IMR-90 (cell line): ENCODE measurements around the gene PLXND1. TPM values are rescaled to one million over a fixed set of nuclear protein-coding genes. Genes with fewer than 3 reads are reported as not detected.

Experiments used
- ATAC-seq: fragments of 200-7000 bp; cut with Tn5 transposase; 2 replicates; pipeline ENCODE4 v1.9.1; 2020; ENCODE audit warnings: low read depth, mild to moderate bottlenecking, moderate library complexity
- BruUV-seq: library from RNA; stranded (reverse); fragments of 400-500 nt; replicated peaks from 2 replicates; lab custom pipeline; 2021; lab: Mats Ljungman, UMichigan
- CTCF ChIA-PET: fragments of 300-600 bp; formaldehyde crosslinking; extraction: SDS; loops from one replicate; lab custom pipeline; 2021; ENCODE audit warnings: antibody characterized with exemption; lab: Yijun Ruan, JAX
- POLR2A ChIA-PET: fragments of 300-600 bp; sonication (Branson Sonifier 250); formaldehyde crosslinking; loops from one replicate; lab custom pipeline; 2022; ENCODE audit warnings: antibody characterized with exemption; ENCODE audit not compliant: unreplicated experiment; lab: Charles Lee
- DNase-seq: peaks from one replicate; pipeline ENCODE4 v3.0.0; 2013
- H2AFZ ChIP-seq: replicated peaks from 2 replicates; pipeline ENCODE3; 2013; ENCODE audit warnings: low read length, mild to moderate bottlenecking; ENCODE audit not compliant: poor library complexity
- H2AK5ac ChIP-seq: 2 replicates; pipeline ENCODE4 v1.6.1; 2013; ENCODE audit warnings: low read depth, low read length, inconsistent platforms
- H2AK9ac ChIP-seq: replicated peaks from 2 replicates; pipeline ENCODE3; 2013; ENCODE audit warnings: mild to moderate bottlenecking, low read depth, low read length, moderate library complexity; ENCODE audit not compliant: poor library complexity
- H2BK120ac ChIP-seq: 2 replicates; pipeline ENCODE4 v1.6.1; 2013; ENCODE audit warnings: low read depth, low read length, inconsistent platforms
- H2BK15ac ChIP-seq: 3 replicates; pipeline ENCODE4 v1.6.1; 2013; ENCODE audit warnings: low read depth, low read length, inconsistent platforms
- H2BK20ac ChIP-seq: 2 replicates; pipeline ENCODE4 v1.6.1; 2013; ENCODE audit warnings: low read depth, mild to moderate bottlenecking, inconsistent platforms, low read length, moderate library complexity
- H2BK5ac ChIP-seq: 2 replicates; pipeline ENCODE4 v1.6.1; 2013; ENCODE audit warnings: mild to moderate bottlenecking, low read depth, low read length, inconsistent platforms; ENCODE audit not compliant: poor library complexity, severe bottlenecking
- H3K14ac ChIP-seq: replicated peaks from 2 replicates; pipeline ENCODE4 v1.6.1; 2013; ENCODE audit warnings: low read depth, low read length, inconsistent platforms
- H3K18ac ChIP-seq: 2 replicates; pipeline ENCODE4 v1.6.1; 2013; ENCODE audit warnings: low read depth, low read length, control low read depth
- H3K23ac ChIP-seq: 2 replicates; pipeline ENCODE4 v1.6.1; 2013; ENCODE audit warnings: low read depth, low read length, inconsistent platforms
- H3K27ac ChIP-seq: 2 replicates; pipeline ENCODE4 v1.5.1; 2013; ENCODE audit warnings: mild to moderate bottlenecking, control low read depth, low read length; ENCODE audit not compliant: insufficient read depth
- H3K27me3 ChIP-seq: 2 replicates; pipeline ENCODE4 v1.6.1; 2013; ENCODE audit warnings: low read length; ENCODE audit not compliant: control insufficient read depth, insufficient read depth
- H3K36me3 ChIP-seq: 2 replicates; pipeline ENCODE4 v1.6.1; 2013; ENCODE audit warnings: low read length, mixed read lengths; ENCODE audit not compliant: control insufficient read depth, insufficient read depth
- H3K4ac ChIP-seq: 2 replicates; pipeline ENCODE4 v1.6.1; 2013; ENCODE audit warnings: low read depth, low read length, inconsistent platforms
- H3K4me1 ChIP-seq: 2 replicates; pipeline ENCODE4 v1.6.1; 2013; ENCODE audit warnings: low read length, mixed read lengths; ENCODE audit not compliant: control insufficient read depth, insufficient read depth
- H3K4me2 ChIP-seq: 2 replicates; pipeline ENCODE4 v1.6.1; 2013; ENCODE audit warnings: low read depth, mild to moderate bottlenecking, control low read depth, low read length, moderate library complexity
- H3K4me3 ChIP-seq: 2 replicates; pipeline ENCODE4 v1.5.1; 2013; ENCODE audit warnings: low read depth, mild to moderate bottlenecking, control low read depth, low read length, moderate library complexity; ENCODE audit not compliant: insufficient read depth
- H3K56ac ChIP-seq: 2 replicates; pipeline ENCODE4 v1.6.1; 2013; ENCODE audit warnings: low read length, inconsistent platforms; ENCODE audit not compliant: insufficient read depth; ENCODE audit errors: extremely low read depth
- H3K79me1 ChIP-seq, 2 experiments: 2 replicates each; pipeline ENCODE4 v1.6.1; 2013; ENCODE audit warnings: low read length in 2 of 2, inconsistent platforms in 1 of 2, low read depth in 1 of 2
- H3K9ac ChIP-seq: 2 replicates; pipeline ENCODE4 v1.6.1; 2013; ENCODE audit warnings: low read depth, low read length, control low read depth
- H3K9me1 ChIP-seq: 2 replicates; pipeline ENCODE4 v1.6.1; 2013; ENCODE audit warnings: low read length, inconsistent platforms; ENCODE audit not compliant: insufficient read depth
- H3K9me3 ChIP-seq: 2 replicates; pipeline ENCODE4 v1.6.1; 2013; ENCODE audit warnings: low read length; ENCODE audit not compliant: control insufficient read depth, insufficient read depth
- H4K20me1 ChIP-seq: 2 replicates; pipeline ENCODE4 v1.6.1; 2013; ENCODE audit warnings: low read length, inconsistent platforms; ENCODE audit not compliant: insufficient read depth
- H4K5ac ChIP-seq: 2 replicates; pipeline ENCODE4 v1.6.1; 2013; ENCODE audit warnings: mild to moderate bottlenecking, low read depth, low read length, control low read depth
- H4K8ac ChIP-seq, 2 experiments: 2 replicates each; pipeline ENCODE4 v1.6.1; 2013; ENCODE audit warnings: low read depth in 2 of 2, low read length in 2 of 2, control low read depth in 1 of 2, inconsistent platforms in 1 of 2
- H4K91ac ChIP-seq: 2 replicates; pipeline ENCODE4 v1.6.1; 2013; ENCODE audit warnings: low read depth, low read length, inconsistent platforms; ENCODE audit not compliant: insufficient read depth
- CEBPB ChIP-seq: IDR thresholded peaks from 2 replicates; pipeline ENCODE4 v1.6.1; 2012; ENCODE audit warnings: low read depth, low read length, improper control_type of control experiment
- CTCF ChIP-seq: conservative IDR thresholded peaks from 2 replicates; pipeline ENCODE4 v1.5.1; 2012; ENCODE audit warnings: mild to moderate bottlenecking, low read depth, low read length, improper control_type of control experiment
- FOS ChIP-seq: fragments of 150-350 bp; IDR thresholded peaks from 2 replicates; pipeline ENCODE4 v1.6.1; 2016; ENCODE audit warnings: low read depth, low read length
- MAFK ChIP-seq: IDR thresholded peaks from 2 replicates; pipeline ENCODE4 v1.6.1; 2012; ENCODE audit warnings: low read depth, low read length, improper control_type of control experiment
- MAZ ChIP-seq: IDR thresholded peaks from 2 replicates; pipeline ENCODE4 v1.6.1; 2012; ENCODE audit warnings: low read depth, mild to moderate bottlenecking, low read length, improper control_type of control experiment, moderate library complexity, borderline replicate concordance
- NFE2L2 ChIP-seq: fragments of 150-350 bp; IDR thresholded peaks from 2 replicates; pipeline ENCODE4 v1.6.1; 2016; ENCODE audit warnings: low read depth, mild to moderate bottlenecking, low read length
- POLR2A ChIP-seq: IDR thresholded peaks from 2 replicates; pipeline ENCODE4 v1.6.1; 2012; ENCODE audit warnings: mild to moderate bottlenecking, low read depth, low read length
- RCOR1 ChIP-seq: IDR thresholded peaks from 2 replicates; pipeline ENCODE4 v1.6.1; 2012; ENCODE audit warnings: mild to moderate bottlenecking, low read length, improper control_type of control experiment; ENCODE audit not compliant: insufficient replicate concordance
- RFX5 ChIP-seq: IDR thresholded peaks from 2 replicates; pipeline ENCODE4 v1.8.0; 2012; ENCODE audit warnings: low read depth, mild to moderate bottlenecking, low read length, moderate library complexity
- SMC3 ChIP-seq: fragments of 150-350 bp; IDR thresholded peaks from 2 replicates; pipeline ENCODE4 v1.6.1; 2016; ENCODE audit warnings: low read depth, mild to moderate bottlenecking, antibody characterized with exemption, low read length, moderate library complexity
- USF2 ChIP-seq: fragments of 150-350 bp; IDR thresholded peaks from 2 replicates; pipeline ENCODE4 v1.6.1; 2017; ENCODE audit warnings: mild to moderate bottlenecking, antibody characterized with exemption, low read length, low read depth
- WGBS, 2 experiments: methylation state at CpG; one replicate each; pipeline versions ENCODE4 v1.1.5 to v1.1.7; 2013; ENCODE audit warnings: missing lambda C conversion rate in 2 of 2; ENCODE audit not compliant: insufficient read length in 1 of 2; ENCODE audit errors: extremely low coverage in 2 of 2; 5-methylcytosine and 5-hydroxymethylcytosine counted together
- dilution Hi-C: fragments of 300-500 bp; cut with HindIII; formaldehyde crosslinking; loops from one replicate; pipeline ENCODE4 v1.14.3; 2018; ENCODE audit warnings: low sequenced_read_pairs; ENCODE audit not compliant: unreplicated experiment
- in situ Hi-C: fragments of 300-500 bp; cut with MboI; formaldehyde crosslinking; loops from 3 replicates; pipeline ENCODE4 v1.14.3; 2019; ENCODE audit warnings: low sequenced_read_pairs, inconsistent platforms, mixed read lengths
- intact Hi-C: fragments of 100-400 bp; cut with micrococcal nuclease; formaldehyde crosslinking; loops from 2 replicates; pipeline ENCODE4 v1.10.0; 2022
- polyA plus RNA-seq, 3 experiments: library from polyadenylated mRNA; depleted of rRNA; stranded (reverse); fragments of >200 nt; gene quantifications; 2 replicates each; pipeline ENCODE4 v1.2.3, GENCODE V29; 2012; ENCODE audit warnings: low replicate concordance in 1 of 3
- total RNA-seq: library from RNA; depleted of rRNA; stranded (reverse); fragments of >200 nt; gene quantifications from 2 replicates; pipeline ENCODE4 v1.2.3, GENCODE V29; 2012

PLXND1 gene
- total and polyA plus RNA-seq, 2 of the 4 experiments (the other 2 are of a cell fraction), result 19.2 to 67.1 TPM

GRCh38 chr3:129577925-129578786 is 28.3 kb downstream of the PLXND1 start:
- WGBS, 2 experiments, result 90% methylated on average over 7 of the region's 21 CpGs; no CpG with 5 or more reads in 1 of the 2 experiments
- Histone ChIP-seq H3K27ac (no peak overlapping the region), H3K9ac (no peak overlapping the region), H4K5ac (no peak overlapping the region), H3K4me1 (peaks cover 4% of the 10 kb centered on the region; the same call in 1 of the 2 replicates), H2BK15ac (no peak overlapping the region), H4K91ac (no peak overlapping the region), H3K23ac (no peak overlapping the region), H3K4me3 (no peak overlapping the region), H2AK9ac (peak overlapping the region; percentile 23), H3K9me3 (no peaks in the 10 kb centered on the region), H2BK120ac (no peak overlapping the region), H3K9me1 (no peaks in the 10 kb centered on the region), H3K14ac (no peak overlapping the region), H3K18ac (no peak overlapping the region), H3K36me3 (peaks cover 31% of the 10 kb centered on the region), H3K4me2 (no peak overlapping the region), H4K20me1 (no peaks in the 10 kb centered on the region), H2AFZ (no peak overlapping the region), H2BK5ac (no peak overlapping the region), H3K27me3 (no peaks in the 10 kb centered on the region), H3K56ac (no peak overlapping the region), H4K8ac (no peak overlapping the region), H2BK20ac (no peak overlapping the region), H3K4ac (no peak overlapping the region), H2AK5ac (no peak overlapping the region), H3K79me1 (peaks cover 0 to 3% of the 10 kb centered on the region in 2 experiments; a peak in 3 of 4 replicates)
- CTCF ChIA-PET, result no interaction called here
- intact Hi-C loops, result no loop called here
- in situ Hi-C loops, result no loop called here
- dilution Hi-C loops, result no loop called here
- no peak for ATAC-seq
- POLR2A ChIA-PET, result interaction anchor here (0.6 kb wide), 1 partner anchor 139 kb away, joined by 3 read pairs; the partner anchor contains the start of gene MBD4
- BruUV-seq, result no TSS peak
- no peak for DNase-seq
- TF ChIP-seq MAFK (no peak), SMC3 (no peak), RFX5 (no peak), CTCF (no peak), NFE2L2 (no peak), POLR2A (no peak), RCOR1 (no peak), CEBPB (no peak), FOS (no peak), USF2 (no peak), MAZ (no peak)
